ENCODE data around the gene NAV2.

GRCh38 chr11:20000351-20001134 lies 287.9 kb downstream of the NAV2 start:
- TF ChIP-seq POLR2AphosphoS5 (IDR thresholded peaks at IDR 0.05; ENCODE audit: low read depth, low read length): no peak
- no peak for TF ChIP-seq CTCF (IDR thresholded peaks at IDR 0.05)
- no peak for TF ChIP-seq REST (IDR thresholded peaks at IDR 0.05; ENCODE audit: insufficient read depth in 1 of 2, low read depth in 2 of 2, low read length in 1 of 2)
- TF ChIP-seq SIN3A (IDR thresholded peaks at IDR 0.05; ENCODE audit: borderline replicate concordance, insufficient read depth, low read depth, low read length): no peak
